IMR-90 (cell line): ENCODE results near the gene SLC6A15. TPM values are rescaled to one million over a fixed set of nuclear protein-coding genes. Genes with fewer than 3 reads are reported as not detected.

Source experiments
- ATAC-seq: fragments of 200-7000 bp; cut with Tn5 transposase; 2 replicates; pipeline ENCODE4 v1.9.1; 2020; ENCODE audit warnings: low read depth, mild to moderate bottlenecking, moderate library complexity
- BruUV-seq: library from RNA; stranded (reverse); fragments of 400-500 nt; replicated peaks from 2 replicates; lab custom pipeline; 2021; lab: Mats Ljungman, UMichigan
- CTCF ChIA-PET: fragments of 300-600 bp; formaldehyde crosslinking; extraction: SDS; loops from one replicate; lab custom pipeline; 2021; ENCODE audit warnings: antibody characterized with exemption; lab: Yijun Ruan, JAX
- POLR2A ChIA-PET: fragments of 300-600 bp; sonication (Branson Sonifier 250); formaldehyde crosslinking; loops from one replicate; lab custom pipeline; 2022; ENCODE audit warnings: antibody characterized with exemption; ENCODE audit not compliant: unreplicated experiment; lab: Charles Lee
- DNase-seq: peaks from one replicate; pipeline ENCODE4 v3.0.0; 2013
- H2AFZ ChIP-seq: replicated peaks from 2 replicates; pipeline ENCODE3; 2013; ENCODE audit warnings: low read length, mild to moderate bottlenecking; ENCODE audit not compliant: poor library complexity
- H2AK5ac ChIP-seq: 2 replicates; pipeline ENCODE4 v1.6.1; 2013; ENCODE audit warnings: low read depth, low read length, inconsistent platforms
- H2AK9ac ChIP-seq: replicated peaks from 2 replicates; pipeline ENCODE3; 2013; ENCODE audit warnings: mild to moderate bottlenecking, low read depth, low read length, moderate library complexity; ENCODE audit not compliant: poor library complexity
- H2BK120ac ChIP-seq: 2 replicates; pipeline ENCODE4 v1.6.1; 2013; ENCODE audit warnings: low read depth, low read length, inconsistent platforms
- H2BK15ac ChIP-seq: 3 replicates; pipeline ENCODE4 v1.6.1; 2013; ENCODE audit warnings: low read depth, low read length, inconsistent platforms
- H2BK20ac ChIP-seq: 2 replicates; pipeline ENCODE4 v1.6.1; 2013; ENCODE audit warnings: low read depth, mild to moderate bottlenecking, inconsistent platforms, low read length, moderate library complexity
- H2BK5ac ChIP-seq: 2 replicates; pipeline ENCODE4 v1.6.1; 2013; ENCODE audit warnings: mild to moderate bottlenecking, low read depth, low read length, inconsistent platforms; ENCODE audit not compliant: poor library complexity, severe bottlenecking
- H3K14ac ChIP-seq: replicated peaks from 2 replicates; pipeline ENCODE4 v1.6.1; 2013; ENCODE audit warnings: low read depth, low read length, inconsistent platforms
- H3K18ac ChIP-seq: 2 replicates; pipeline ENCODE4 v1.6.1; 2013; ENCODE audit warnings: low read depth, low read length, control low read depth
- H3K23ac ChIP-seq: 2 replicates; pipeline ENCODE4 v1.6.1; 2013; ENCODE audit warnings: low read depth, low read length, inconsistent platforms
- H3K27ac ChIP-seq: 2 replicates; pipeline ENCODE4 v1.5.1; 2013; ENCODE audit warnings: mild to moderate bottlenecking, control low read depth, low read length; ENCODE audit not compliant: insufficient read depth
- H3K27me3 ChIP-seq: 2 replicates; pipeline ENCODE4 v1.6.1; 2013; ENCODE audit warnings: low read length; ENCODE audit not compliant: control insufficient read depth, insufficient read depth
- H3K36me3 ChIP-seq: 2 replicates; pipeline ENCODE4 v1.6.1; 2013; ENCODE audit warnings: low read length, mixed read lengths; ENCODE audit not compliant: control insufficient read depth, insufficient read depth
- H3K4ac ChIP-seq: 2 replicates; pipeline ENCODE4 v1.6.1; 2013; ENCODE audit warnings: low read depth, low read length, inconsistent platforms
- H3K4me1 ChIP-seq: 2 replicates; pipeline ENCODE4 v1.6.1; 2013; ENCODE audit warnings: low read length, mixed read lengths; ENCODE audit not compliant: control insufficient read depth, insufficient read depth
- H3K4me2 ChIP-seq: 2 replicates; pipeline ENCODE4 v1.6.1; 2013; ENCODE audit warnings: low read depth, mild to moderate bottlenecking, control low read depth, low read length, moderate library complexity
- H3K4me3 ChIP-seq: 2 replicates; pipeline ENCODE4 v1.5.1; 2013; ENCODE audit warnings: low read depth, mild to moderate bottlenecking, control low read depth, low read length, moderate library complexity; ENCODE audit not compliant: insufficient read depth
- H3K56ac ChIP-seq: 2 replicates; pipeline ENCODE4 v1.6.1; 2013; ENCODE audit warnings: low read length, inconsistent platforms; ENCODE audit not compliant: insufficient read depth; ENCODE audit errors: extremely low read depth
- H3K79me1 ChIP-seq, 2 experiments: 2 replicates each; pipeline ENCODE4 v1.6.1; 2013; ENCODE audit warnings: low read length in 2 of 2, inconsistent platforms in 1 of 2, low read depth in 1 of 2
- H3K9ac ChIP-seq: 2 replicates; pipeline ENCODE4 v1.6.1; 2013; ENCODE audit warnings: low read depth, low read length, control low read depth
- H3K9me1 ChIP-seq: 2 replicates; pipeline ENCODE4 v1.6.1; 2013; ENCODE audit warnings: low read length, inconsistent platforms; ENCODE audit not compliant: insufficient read depth
- H3K9me3 ChIP-seq: 2 replicates; pipeline ENCODE4 v1.6.1; 2013; ENCODE audit warnings: low read length; ENCODE audit not compliant: control insufficient read depth, insufficient read depth
- H4K20me1 ChIP-seq: 2 replicates; pipeline ENCODE4 v1.6.1; 2013; ENCODE audit warnings: low read length, inconsistent platforms; ENCODE audit not compliant: insufficient read depth
- H4K5ac ChIP-seq: 2 replicates; pipeline ENCODE4 v1.6.1; 2013; ENCODE audit warnings: mild to moderate bottlenecking, low read depth, low read length, control low read depth
- H4K8ac ChIP-seq, 2 experiments: 2 replicates each; pipeline ENCODE4 v1.6.1; 2013; ENCODE audit warnings: low read depth in 2 of 2, low read length in 2 of 2, control low read depth in 1 of 2, inconsistent platforms in 1 of 2
- H4K91ac ChIP-seq: 2 replicates; pipeline ENCODE4 v1.6.1; 2013; ENCODE audit warnings: low read depth, low read length, inconsistent platforms; ENCODE audit not compliant: insufficient read depth
- BHLHE40 ChIP-seq: fragments of 150-350 bp; IDR thresholded peaks from 2 replicates; pipeline ENCODE4 v1.6.1; 2016; ENCODE audit warnings: mild to moderate bottlenecking, low read depth, low read length
- CEBPB ChIP-seq: IDR thresholded peaks from 2 replicates; pipeline ENCODE4 v1.6.1; 2012; ENCODE audit warnings: low read depth, low read length, improper control_type of control experiment
- CHD1 ChIP-seq: IDR thresholded peaks from 2 replicates; pipeline ENCODE4 v1.6.1; 2012; ENCODE audit warnings: low read depth, low read length, improper control_type of control experiment
- CTCF ChIP-seq: conservative IDR thresholded peaks from 2 replicates; pipeline ENCODE4 v1.5.1; 2012; ENCODE audit warnings: mild to moderate bottlenecking, low read depth, low read length, improper control_type of control experiment
- ELK1 ChIP-seq: fragments of 150-350 bp; IDR thresholded peaks from 2 replicates; pipeline ENCODE4 v1.6.1; 2016; ENCODE audit warnings: low read depth, mild to moderate bottlenecking, low read length, moderate library complexity, borderline replicate concordance
- FOS ChIP-seq: fragments of 150-350 bp; IDR thresholded peaks from 2 replicates; pipeline ENCODE4 v1.6.1; 2016; ENCODE audit warnings: low read depth, low read length
- MAZ ChIP-seq: IDR thresholded peaks from 2 replicates; pipeline ENCODE4 v1.6.1; 2012; ENCODE audit warnings: low read depth, mild to moderate bottlenecking, low read length, improper control_type of control experiment, moderate library complexity, borderline replicate concordance
- MXI1 ChIP-seq: IDR thresholded peaks from 2 replicates; pipeline ENCODE4 v1.6.1; 2012; ENCODE audit warnings: low read depth, mild to moderate bottlenecking, low read length, moderate library complexity, borderline replicate concordance
- NFE2L2 ChIP-seq: fragments of 150-350 bp; IDR thresholded peaks from 2 replicates; pipeline ENCODE4 v1.6.1; 2016; ENCODE audit warnings: low read depth, mild to moderate bottlenecking, low read length
- POLR2A ChIP-seq: IDR thresholded peaks from 2 replicates; pipeline ENCODE4 v1.6.1; 2012; ENCODE audit warnings: mild to moderate bottlenecking, low read depth, low read length
- RAD21 ChIP-seq: IDR thresholded peaks from 2 replicates; pipeline ENCODE4 v1.6.1; 2012; ENCODE audit warnings: low read length, improper control_type of control experiment
- RFX5 ChIP-seq: IDR thresholded peaks from 2 replicates; pipeline ENCODE4 v1.8.0; 2012; ENCODE audit warnings: low read depth, mild to moderate bottlenecking, low read length, moderate library complexity
- SMC3 ChIP-seq: fragments of 150-350 bp; IDR thresholded peaks from 2 replicates; pipeline ENCODE4 v1.6.1; 2016; ENCODE audit warnings: low read depth, mild to moderate bottlenecking, antibody characterized with exemption, low read length, moderate library complexity
- USF2 ChIP-seq: fragments of 150-350 bp; IDR thresholded peaks from 2 replicates; pipeline ENCODE4 v1.6.1; 2017; ENCODE audit warnings: mild to moderate bottlenecking, antibody characterized with exemption, low read length, low read depth
- WGBS, 2 experiments: methylation state at CpG; one replicate each; pipeline versions ENCODE4 v1.1.5 to v1.1.7; 2013; ENCODE audit warnings: missing lambda C conversion rate in 2 of 2; ENCODE audit not compliant: insufficient read length in 1 of 2; ENCODE audit errors: extremely low coverage in 2 of 2; 5-methylcytosine and 5-hydroxymethylcytosine counted together
- dilution Hi-C: fragments of 300-500 bp; cut with HindIII; formaldehyde crosslinking; loops from one replicate; pipeline ENCODE4 v1.14.3; 2018; ENCODE audit warnings: low sequenced_read_pairs; ENCODE audit not compliant: unreplicated experiment
- in situ Hi-C: fragments of 300-500 bp; cut with MboI; formaldehyde crosslinking; loops from 3 replicates; pipeline ENCODE4 v1.14.3; 2019; ENCODE audit warnings: low sequenced_read_pairs, inconsistent platforms, mixed read lengths
- intact Hi-C: fragments of 100-400 bp; cut with micrococcal nuclease; formaldehyde crosslinking; loops from 2 replicates; pipeline ENCODE4 v1.10.0; 2022
- polyA plus RNA-seq, 3 experiments: library from polyadenylated mRNA; depleted of rRNA; stranded (reverse); fragments of >200 nt; gene quantifications; 2 replicates each; pipeline ENCODE4 v1.2.3, GENCODE V29; 2012; ENCODE audit warnings: low replicate concordance in 1 of 3
- total RNA-seq: library from RNA; depleted of rRNA; stranded (reverse); fragments of >200 nt; gene quantifications from 2 replicates; pipeline ENCODE4 v1.2.3, GENCODE V29; 2012

SLC6A15 gene
- total and polyA plus RNA-seq, 2 of the 4 experiments (the other 2 are of a cell fraction) = 0.32 to 0.72 TPM

- H3K4me2 ChIP-seq = no peak overlapping the region
- H2AK9ac ChIP-seq = no peak overlapping the region
- no peak overlapping the region for H2BK5ac ChIP-seq
- no peak overlapping the region for H2BK15ac ChIP-seq
- H3K4me1 ChIP-seq = no peaks in the 10 kb centered on the region
- no peak overlapping the region for H3K14ac ChIP-seq
- DNase-seq (no peak), ATAC-seq (no peak)
- ChIA-PET CTCF (no interaction called here), POLR2A (no interaction called here)
- H3K36me3 ChIP-seq = no peaks in the 10 kb centered on the region
- H4K5ac ChIP-seq = no peak overlapping the region
- BruUV-seq = no TSS peak
- H3K18ac ChIP-seq = no peak overlapping the region
- no peak overlapping the region for H2AFZ ChIP-seq
- dilution Hi-C loops = no loop called here
- no peak for TF ChIP-seq RAD21
- no peak for TF ChIP-seq CHD1
- no peak for TF ChIP-seq NFE2L2
- no peak for TF ChIP-seq MXI1
- no peak for TF ChIP-seq FOS
- TF ChIP-seq CEBPB = no peak
- TF ChIP-seq ELK1 = no peak
- TF ChIP-seq CTCF = no peak
- no peak for TF ChIP-seq RFX5
- TF ChIP-seq POLR2A = no peak
- no peak for TF ChIP-seq MAZ
- no peak for TF ChIP-seq BHLHE40
- TF ChIP-seq SMC3 = no peak
- no peak for TF ChIP-seq USF2
- no peak overlapping the region for H4K8ac ChIP-seq
- H3K4ac ChIP-seq = no peak overlapping the region
- no peak overlapping the region for H3K27ac ChIP-seq
- no peak overlapping the region for H4K91ac ChIP-seq
- no peak overlapping the region for H3K23ac ChIP-seq
- no peak overlapping the region for H2BK120ac ChIP-seq
- no peaks in the 10 kb centered on the region for H3K27me3 ChIP-seq
- in situ Hi-C loops = no loop called here
- intact Hi-C loops = no loop called here
- WGBS, 2 experiments = no CpG with 5 or more reads among the region's 2 CpGs
- H4K20me1 ChIP-seq = no peaks in the 10 kb centered on the region
- H3K9me3 ChIP-seq = no peaks in the 10 kb centered on the region
- H2AK5ac ChIP-seq = no peak overlapping the region
- no peak overlapping the region for H2BK20ac ChIP-seq
- H3K9me1 ChIP-seq = no peaks in the 10 kb centered on the region
- no peak overlapping the region for H3K9ac ChIP-seq
- no peak overlapping the region for H3K56ac ChIP-seq
- no peak overlapping the region for H3K4me3 ChIP-seq
- no peaks in the 10 kb centered on the region for H3K79me1 ChIP-seq
Observed at GRCh38 chr12:84858796-84859195, 53.8 kb downstream of the SLC6A15 start.
